ENCODE results near the gene RHCE.
"Not testable (repeated sequence)": the region's sequence is repeated elsewhere in the genome, so short reads cannot be mapped to it uniquely, and the experiment has no call there.

The RHCE gene

GRCh38 chr1:25342846-25343245 lies 77.8 kb downstream of the RHCE start:
- peak; percentile 14 for DNase-seq (ENCODE audit: low read depth)

- DNase-seq (ENCODE audit: low read depth): no peak
These were observed 78.9 kb downstream of the RHCE start for GRCh38 chr1:25341746-25342145.

- DNase-seq (ENCODE audit: low read depth): no peak
These were observed 81.6 kb downstream of the RHCE start for GRCh38 chr1:25338986-25339385.

GRCh38 chr1:25338188-25338981 lies 82.2 kb downstream of the RHCE start, which contains the start of gene TMEM50A:
Gene TMEM50A, plus strand, starts transcription at chr1:25338334. Its CDS starts 2,153 bp downstream, at chr1:25340487.
- peak; percentile 88 for DNase-seq (ENCODE audit: low read depth)

- DNase-seq (ENCODE audit: low read depth): not testable (repeated sequence)
These were observed 83.0 kb downstream of the RHCE start for GRCh38 chr1:25337483-25338187.

GRCh38 chr1:25336922-25337354 lies 83.7 kb downstream of the RHCE start:
- DNase-seq (ENCODE audit: low read depth): not testable (repeated sequence)

GRCh38 chr1:25329950-25330349 lies 90.7 kb downstream of the RHCE start:
- DNase-seq (ENCODE audit: low read depth): peak; percentile 83

- not testable (repeated sequence) for DNase-seq (ENCODE audit: low read depth)
These were observed 91.3 kb downstream of the RHCE start for GRCh38 chr1:25329336-25329735.

- not testable (repeated sequence) for DNase-seq (ENCODE audit: low read depth)
These were observed 91.8 kb downstream of the RHCE start for GRCh38 chr1:25328791-25329185.

- not testable (repeated sequence) for DNase-seq (ENCODE audit: low read depth)
These were observed 92.5 kb downstream of the RHCE start for GRCh38 chr1:25327864-25328790.

GRCh38 chr1:25324407-25324806 lies 96.2 kb downstream of the RHCE start:
- DNase-seq (ENCODE audit: low read depth): not testable (repeated sequence)

- not testable (repeated sequence) for DNase-seq (ENCODE audit: low read depth)
These were observed 98.5 kb downstream of the RHCE start for GRCh38 chr1:25322127-25322526.

GRCh38 chr1:25320314-25320938 lies 100.2 kb downstream of the RHCE start:
- DNase-seq (ENCODE audit: low read depth): peak; percentile 97

GRCh38 chr1:25312806-25313470 lies 107.7 kb downstream of the RHCE start:
- not testable (repeated sequence) for DNase-seq (ENCODE audit: low read depth)
